ENCODE results near the gene NOTCH4. TPM values are rescaled to one million over a fixed set of nuclear protein-coding genes. Genes with fewer than 3 reads are reported as not detected.

NOTCH4 gene
- total and polyA plus RNA-seq, 2 of the 4 experiments (the other 2 are of a cell fraction) = 0.96 to 1.3 TPM

GRCh38 chr6:32146687-32147086 is 77.2 kb downstream of the NOTCH4 start:
- intact Hi-C loops (cut with micrococcal nuclease) (no loop called here), in situ Hi-C loops (cut with MboI; ENCODE audit: low sequenced_read_pairs) (no loop called here), dilution Hi-C loops (cut with HindIII; ENCODE audit: low sequenced_read_pairs, unreplicated experiment) (no loop called here)
- Histone ChIP-seq H3K14ac (replicated peaks; ENCODE audit: low read depth, low read length) (no peak overlapping the region), H4K8ac (ENCODE audit: low read depth in 2 of 2, low read length in 2 of 2) (no peak overlapping the region), H3K4me1 (ENCODE audit: control insufficient read depth, insufficient read depth, low read length) (peaks cover 4% of the 10 kb centered on the region; the same call in 1 of the 2 replicates), H2BK20ac (ENCODE audit: low read depth, low read length) (no peak overlapping the region), H2AK9ac (replicated peaks; ENCODE audit: low read depth, low read length, poor library complexity) (no peak overlapping the region), H4K91ac (ENCODE audit: insufficient read depth, low read depth, low read length) (no peak overlapping the region; the same call in 1 of the 2 replicates), H3K9me3 (ENCODE audit: control insufficient read depth, insufficient read depth, low read length) (peaks cover 2% of the 10 kb centered on the region; the same call in 1 of the 2 replicates), H3K18ac (ENCODE audit: low read depth, low read length) (no peak overlapping the region), H3K9ac (ENCODE audit: low read depth, low read length) (0 out of 2 replicates have a peak overlapping the region, but pooled peaks have one; percentile 17), H2AK5ac (ENCODE audit: low read depth, low read length) (no peak overlapping the region), H3K9me1 (ENCODE audit: insufficient read depth, low read length) (0 out of 2 replicates have a peak, but pooled peaks cover 4% of the 10 kb centered on the region), H3K4ac (ENCODE audit: low read depth, low read length) (no peak overlapping the region), H3K27ac (ENCODE audit: insufficient read depth, low read length) (no peak overlapping the region), H2BK5ac (ENCODE audit: low read depth, low read length, poor library complexity, severe bottlenecking) (no peak overlapping the region), H3K56ac (ENCODE audit: extremely low read depth, insufficient read depth, low read length) (no peak overlapping the region), H2BK15ac (ENCODE audit: low read depth, low read length) (no peak overlapping the region), H4K5ac (ENCODE audit: low read depth, low read length) (no peak overlapping the region), H3K4me3 (ENCODE audit: insufficient read depth, low read depth, low read length) (no peak overlapping the region), H3K36me3 (ENCODE audit: control insufficient read depth, insufficient read depth, low read length) (peaks cover 2% of the 10 kb centered on the region; the same call in 1 of the 2 replicates), H3K4me2 (ENCODE audit: low read depth, low read length) (no peak overlapping the region), H2BK120ac (ENCODE audit: low read depth, low read length) (no peak overlapping the region), H3K23ac (ENCODE audit: low read depth, low read length) (no peak overlapping the region), H2AFZ (replicated peaks; ENCODE audit: low read length, poor library complexity) (no peak overlapping the region), H3K27me3 (ENCODE audit: control insufficient read depth, insufficient read depth, low read length) (peaks cover 27% of the 10 kb centered on the region), H4K20me1 (ENCODE audit: insufficient read depth, low read length) (no peaks in the 10 kb centered on the region), H3K79me1 (ENCODE audit: low read depth in 1 of 2, low read length in 2 of 2) (no peaks in the 10 kb centered on the region)
- 6% methylated on average over 2 of the region's 4 CpGs; no CpG with 5 or more reads in 1 of the 2 experiments for WGBS, 2 experiments (ENCODE audit: extremely low coverage in 2 of 2, insufficient read length in 1 of 2)
- TF ChIP-seq RFX5 (IDR thresholded peaks at IDR 0.05; ENCODE audit: low read depth, low read length) (no peak), RCOR1 (IDR thresholded peaks at IDR 0.05; ENCODE audit: insufficient replicate concordance, low read length) (no peak), BHLHE40 (IDR thresholded peaks at IDR 0.05; ENCODE audit: low read depth, low read length) (no peak), ELK1 (IDR thresholded peaks at IDR 0.05; ENCODE audit: borderline replicate concordance, low read depth, low read length) (no peak), NFE2L2 (IDR thresholded peaks at IDR 0.05; ENCODE audit: low read depth, low read length) (no peak), SMC3 (IDR thresholded peaks at IDR 0.05; ENCODE audit: low read depth, low read length) (no peak), MXI1 (IDR thresholded peaks at IDR 0.05; ENCODE audit: borderline replicate concordance, low read depth, low read length) (no peak), MAFK (IDR thresholded peaks at IDR 0.05; ENCODE audit: low read depth, low read length) (no peak)
- TF ChIP-seq, protein P1, sequence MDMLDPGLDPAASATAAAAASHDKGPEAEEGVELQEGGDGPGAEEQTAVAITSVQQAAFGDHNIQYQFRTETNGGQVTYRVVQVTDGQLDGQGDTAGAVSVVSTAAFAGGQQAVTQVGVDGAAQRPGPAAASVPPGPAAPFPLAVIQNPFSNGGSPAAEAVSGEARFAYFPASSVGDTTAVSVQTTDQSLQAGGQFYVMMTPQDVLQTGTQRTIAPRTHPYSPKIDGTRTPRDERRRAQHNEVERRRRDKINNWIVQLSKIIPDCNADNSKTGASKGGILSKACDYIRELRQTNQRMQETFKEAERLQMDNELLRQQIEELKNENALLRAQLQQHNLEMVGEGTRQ (IDR thresholded peaks at IDR 0.05; ENCODE audit: low read depth, low read length) = no peak
- no TSS peak for BruUV-seq (replicated peaks)
- no peak for DNase-seq
- no peak for ATAC-seq (ENCODE audit: low read depth)
- CTCF ChIA-PET = interaction anchor here (0.9 kb wide), 1 partner anchor 10 kb away, joined by 4 read pairs; no protein-coding TSS in a partner anchor
- POLR2A ChIA-PET (ENCODE audit: unreplicated experiment) = no interaction called here
